HepG2 (cell line): Measurements from ENCODE around the gene CTDNEP1. TPM values are rescaled to one million over a fixed set of nuclear protein-coding genes. Genes with fewer than 3 reads are reported as not detected.

Source experiments
- ATAC-seq: fragments of 200-7000 bp; cut with Tn5 transposase; 3 replicates; pipeline ENCODE4 v1.9.1; 2020; ENCODE audit warnings: mild to moderate bottlenecking, moderate library complexity
- BruUV-seq: library from RNA; stranded (reverse); fragments of 400-500 nt; replicated peaks from 2 replicates; lab custom pipeline; 2021; lab: Mats Ljungman, UMichigan
- CTCF ChIA-PET: fragments of 300-600 bp; formaldehyde crosslinking; extraction: SDS; loops from one replicate; lab custom pipeline; 2021; ENCODE audit warnings: low total read pairs, inconsistent platforms, low intra/inter-chr PET ratio; lab: Yijun Ruan, JAX
- POLR2A ChIA-PET: fragments of 350-600 bp; sonication (Branson Sonifier 250); formaldehyde crosslinking; loops from one replicate; lab custom pipeline; 2020; ENCODE audit warnings: antibody characterized with exemption, inconsistent platforms; lab: Yijun Ruan, JAX
- DNase-seq: peaks from one replicate; pipeline ENCODE4 v3.0.0-alpha.2; 2015; ENCODE audit warnings: low spot score
- FAIRE-seq: peaks from 3 replicates; lab custom pipeline; 2011; peaks lifted over from hg19 to GRCh38; lab: Jason Lieb, UNC
- H2AFZ ChIP-seq: one replicate; pipeline ENCODE4 v1.6.1; 2011; ENCODE audit warnings: low read length, inconsistent platforms
- H3K27ac ChIP-seq: fragments of 300-600 bp; 3 replicates; pipeline ENCODE4 v1.8.0; 2011; ENCODE audit warnings: mixed run types, mild to moderate bottlenecking, mixed read lengths, low read length, inconsistent platforms; ENCODE audit not compliant: insufficient read depth; ENCODE audit errors: extremely low read length
- H3K27me3 ChIP-seq, 2 experiments: fragments of 200-600 bp in 1 of 2; 2 replicates in 1 of 2; 3 replicates in 1 of 2; pipeline versions ENCODE4 v1.6.0 to v1.8.0; 2011; ENCODE audit warnings: low read length in 2 of 2, mild to moderate bottlenecking in 2 of 2, moderate library complexity in 2 of 2, inconsistent platforms in 1 of 2; ENCODE audit not compliant: insufficient read depth in 2 of 2, control insufficient read depth in 1 of 2
- H3K36me3 ChIP-seq, 2 experiments: fragments of 200-600 bp in 1 of 2; replicated peaks in 1 of 2; 2 replicates in 1 of 2; 3 replicates in 1 of 2; pipeline versions ENCODE4 v1.5.1 to v1.8.0; 2011; ENCODE audit warnings: low read length in 2 of 2, inconsistent platforms in 1 of 2; ENCODE audit not compliant: insufficient read depth in 2 of 2, control insufficient read depth in 1 of 2
- H3K4me1 ChIP-seq: 2 replicates; pipeline ENCODE4 v1.5.1; 2012; ENCODE audit warnings: low read length, inconsistent platforms; ENCODE audit not compliant: insufficient read depth
- H3K4me2 ChIP-seq: 2 replicates; pipeline ENCODE4 v1.6.0; 2011; ENCODE audit warnings: low read depth, low read length, inconsistent platforms
- H3K4me3 ChIP-seq, 3 experiments: fragments of 200-600 bp in 1 of 3; sonication (generic), shearing (Covaris generic) in 1 of 3; replicated peaks in 1 of 3; 2 replicates each; pipeline ENCODE4 v1.5.1; 2011 to 2016; ENCODE audit warnings: low read length in 3 of 3, inconsistent platforms in 2 of 3, low read depth in 2 of 3, mild to moderate bottlenecking in 2 of 3, control low read depth in 1 of 3, mixed read lengths in 1 of 3; ENCODE audit not compliant: insufficient read depth in 1 of 3
- H3K79me2 ChIP-seq: one replicate; pipeline ENCODE4 v1.6.1; 2011; ENCODE audit warnings: low read length, inconsistent platforms; ENCODE audit not compliant: insufficient read depth
- H3K9ac ChIP-seq: 2 replicates; pipeline ENCODE4 v1.6.0; 2011; ENCODE audit warnings: mild to moderate bottlenecking, low read depth, low read length, inconsistent platforms; ENCODE audit not compliant: insufficient read depth
- H3K9me3 ChIP-seq: 2 replicates; pipeline ENCODE4 v1.5.1; 2012; ENCODE audit warnings: mild to moderate bottlenecking, low read length
- H4K20me1 ChIP-seq: 2 replicates; pipeline ENCODE4 v1.6.0; 2011; ENCODE audit warnings: inconsistent platforms, mild to moderate bottlenecking, low read length, moderate library complexity; ENCODE audit not compliant: insufficient read depth
- AGO2 ChIP-seq: fragments of 200-400 bp; formaldehyde crosslinking; optimal IDR thresholded peaks from 2 replicates; pipeline ENCODE3; 2017; ENCODE audit warnings: mild to moderate bottlenecking, low read depth, low read length, moderate library complexity
- ATF2 ChIP-seq: sonication (generic); formaldehyde crosslinking; IDR thresholded peaks from 2 replicates; pipeline ENCODE4 v1.4.0; 2020; ENCODE audit warnings: missing genetic modification reagents
- BCL3 ChIP-seq: sonication (generic); formaldehyde crosslinking; IDR thresholded peaks from 2 replicates; pipeline ENCODE4 v1.5.1; 2020; ENCODE audit warnings: mild to moderate bottlenecking, missing genetic modification reagents, moderate library complexity
- ZNF20 ChIP-seq: sonication (generic); formaldehyde crosslinking; IDR thresholded peaks from 2 replicates; pipeline ENCODE4 v1.4.0; 2020; ENCODE audit warnings: mild to moderate bottlenecking, moderate library complexity, missing genetic modification reagents
- ZNF629 ChIP-seq: sonication (generic); formaldehyde crosslinking; conservative IDR thresholded peaks from 2 replicates; pipeline ENCODE4 v1.5.0; 2020; ENCODE audit warnings: missing genetic modification reagents
- ZNF660 ChIP-seq: sonication (generic); formaldehyde crosslinking; IDR thresholded peaks from 2 replicates; pipeline ENCODE4 v1.5.1; 2020; ENCODE audit warnings: mild to moderate bottlenecking, low read depth, missing genetic modification reagents, borderline replicate concordance
- ZNF710 ChIP-seq: sonication (generic); formaldehyde crosslinking; IDR thresholded peaks from 2 replicates; pipeline ENCODE4 v1.5.0; 2020; ENCODE audit warnings: mild to moderate bottlenecking, missing genetic modification reagents, borderline replicate concordance
- ZNF790 ChIP-seq: sonication (generic); formaldehyde crosslinking; IDR thresholded peaks from 2 replicates; pipeline ENCODE4 v1.8.0; 2022; ENCODE audit warnings: missing genetic modification reagents, mild to moderate bottlenecking, borderline replicate concordance
- WGBS: methylation state at CpG from one replicate; pipeline ENCODE4 v1.1.6; 2017; ENCODE audit warnings: low lambda C conversion rate; 5-methylcytosine and 5-hydroxymethylcytosine counted together
- in situ Hi-C: cut with HindIII; loops from 2 replicates; pipeline ENCODE4 v1.10.0; 2017; ENCODE audit warnings: low pct_unique_long_range_greater_than_20kb; ENCODE audit not compliant: extremely low pct_ligation_motif_present
- intact Hi-C: fragments of 100-400 bp; cut with micrococcal nuclease; formaldehyde crosslinking; loops from one replicate; pipeline ENCODE4 v1.10.0; 2022; ENCODE audit not compliant: unreplicated experiment
- polyA plus RNA-seq, 8 experiments: library from polyadenylated mRNA; depleted of rRNA in 3 of 8; stranded (reverse) in 7 of 8; unstranded in 1 of 8; fragments of >200 nt; fragmentation: Illumina TruSeq in 4 of 8; extraction: Trizol in 4 of 8; gene quantifications; 2 replicates each; pipeline versions ENCODE4 v1.2.1 to v1.2.3, GENCODE V29; 2011 to 2016; ENCODE audit warnings: low read depth in 4 of 8, missing spikeins in 1 of 8, mixed read lengths in 1 of 8; ENCODE audit not compliant: insufficient read depth in 1 of 8
- total RNA-seq, 5 experiments: library from RNA; depleted of rRNA; stranded (reverse); fragments of >200 nt; fragmentation: Illumina TruSeq; extraction: Trizol; gene quantifications; 2 replicates each; pipeline ENCODE4 v1.2.3, GENCODE V29; 2016; ENCODE audit warnings: low read depth in 1 of 5

CTDNEP1 gene
- total and polyA plus RNA-seq, 2 of the 13 experiments (the other 11 are each of a cell fraction or from before 2014, with no cell fraction given) = 19.8 to 118 TPM

GRCh38 chr17:7256766-7257456 lies 5.4 kb upstream of the CTDNEP1 start:
- Histone ChIP-seq H3K79me2 (peaks cover 14% of the 10 kb centered on the region), H3K4me1 (peaks cover 52% of the 10 kb centered on the region), H3K9ac (no peak overlapping the region), H3K27ac (peak overlapping the region; percentile 3), H3K4me3 (no peak overlapping the region), H3K36me3 (peaks cover 8 to 13% of the 10 kb centered on the region in 2 experiments; a peak in 4 of 5 replicates), H3K27me3 (peaks cover 0 to 2% of the 10 kb centered on the region in 2 experiments; a peak in 1 of 5 replicates), H2AFZ (no peak overlapping the region), H3K4me2 (no peak overlapping the region), H3K9me3 (no peaks in the 10 kb centered on the region), H4K20me1 (no peaks in the 10 kb centered on the region)
- no TSS peak for BruUV-seq
- no peak for ATAC-seq
- no peak for FAIRE-seq
- 96% methylated on average over 8 of the region's 8 CpGs for WGBS
- in situ Hi-C loops = no loop called here
- ChIA-PET POLR2A (interaction anchor here (1.1 to 3.5 kb wide), 5 partner anchors 16 to 57 kb away, joined by 3 to 35 read pairs (median 3); partner anchors contain the start of genes DVL2, GABARAP, PHF23 and SLC2A4), CTCF (no interaction called here)
- no peak for DNase-seq
- intact Hi-C loops = no loop called here
- TF ChIP-seq ZNF710 (CRISPR knock-in tag) (no peak), ZNF20 (no peak), ATF2 (no peak), ZNF660 (no peak), ZNF790 (CRISPR knock-in tag) (no peak), AGO2 (peak; percentile 51), BCL3 (no peak), ZNF629 (CRISPR knock-in tag) (no peak)
